ENCODE data around the gene CCDC192.

DNA sequence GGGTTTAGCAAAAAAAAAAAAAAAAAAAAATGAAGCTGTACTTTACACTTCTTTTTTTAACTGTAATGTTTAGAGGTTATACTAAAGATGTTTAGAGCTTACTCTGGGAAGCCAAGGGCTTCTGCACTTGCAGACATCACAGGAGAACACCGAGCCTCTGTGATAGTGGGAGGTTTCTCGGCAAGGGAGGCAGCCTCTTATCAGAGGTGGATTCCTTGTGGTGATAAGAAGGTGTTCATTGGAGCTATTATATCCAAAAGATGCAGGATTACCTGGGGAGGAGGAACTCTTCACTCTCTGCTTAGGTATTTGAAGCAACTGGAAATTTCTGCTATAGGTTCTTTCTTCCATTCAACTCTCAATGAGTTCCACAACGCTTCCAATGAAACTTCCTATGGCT, 209.2 kb downstream of the CCDC192 start:
- TF ChIP-seq, protein P1, sequence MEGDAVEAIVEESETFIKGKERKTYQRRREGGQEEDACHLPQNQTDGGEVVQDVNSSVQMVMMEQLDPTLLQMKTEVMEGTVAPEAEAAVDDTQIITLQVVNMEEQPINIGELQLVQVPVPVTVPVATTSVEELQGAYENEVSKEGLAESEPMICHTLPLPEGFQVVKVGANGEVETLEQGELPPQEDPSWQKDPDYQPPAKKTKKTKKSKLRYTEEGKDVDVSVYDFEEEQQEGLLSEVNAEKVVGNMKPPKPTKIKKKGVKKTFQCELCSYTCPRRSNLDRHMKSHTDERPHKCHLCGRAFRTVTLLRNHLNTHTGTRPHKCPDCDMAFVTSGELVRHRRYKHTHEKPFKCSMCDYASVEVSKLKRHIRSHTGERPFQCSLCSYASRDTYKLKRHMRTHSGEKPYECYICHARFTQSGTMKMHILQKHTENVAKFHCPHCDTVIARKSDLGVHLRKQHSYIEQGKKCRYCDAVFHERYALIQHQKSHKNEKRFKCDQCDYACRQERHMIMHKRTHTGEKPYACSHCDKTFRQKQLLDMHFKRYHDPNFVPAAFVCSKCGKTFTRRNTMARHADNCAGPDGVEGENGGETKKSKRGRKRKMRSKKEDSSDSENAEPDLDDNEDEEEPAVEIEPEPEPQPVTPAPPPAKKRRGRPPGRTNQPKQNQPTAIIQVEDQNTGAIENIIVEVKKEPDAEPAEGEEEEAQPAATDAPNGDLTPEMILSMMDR (IDR thresholded peaks at IDR 0.05), result no peak
- no peak for TF ChIP-seq POLR2A (IDR thresholded peaks at IDR 0.05)
